Measurements from ENCODE around the gene GREM2. TPM values are rescaled to one million over a fixed set of nuclear protein-coding genes. Genes with fewer than 3 reads are reported as not detected.

The GREM2 gene
- total RNA-seq, 4 donors from 2014 or later = 0.22 to 1.2 (median 0.35) TPM

DNA sequence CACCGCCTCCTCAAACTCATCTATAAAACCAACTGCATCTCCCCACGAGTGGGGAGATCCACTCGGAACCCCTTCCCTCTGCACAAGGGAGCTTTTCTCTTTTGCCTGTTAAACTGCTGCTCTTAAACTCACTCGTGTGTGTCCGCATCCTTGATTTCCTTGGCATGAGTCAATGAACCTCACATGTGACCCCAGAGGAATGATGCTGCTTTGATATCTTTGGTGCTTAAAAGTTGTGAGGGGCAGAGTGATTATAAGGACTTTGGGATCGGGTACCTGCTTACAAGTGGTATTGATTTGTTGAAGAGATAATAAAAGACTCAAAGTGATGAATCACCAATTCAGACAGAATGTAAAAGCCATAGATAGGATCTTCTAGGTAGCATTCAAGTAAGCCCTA lies 125.3 kb downstream of the GREM2 start:
- TF ChIP-seq POLR2A (IDR thresholded peaks at IDR 0.05) = no peak
- TF ChIP-seq, protein P1, sequence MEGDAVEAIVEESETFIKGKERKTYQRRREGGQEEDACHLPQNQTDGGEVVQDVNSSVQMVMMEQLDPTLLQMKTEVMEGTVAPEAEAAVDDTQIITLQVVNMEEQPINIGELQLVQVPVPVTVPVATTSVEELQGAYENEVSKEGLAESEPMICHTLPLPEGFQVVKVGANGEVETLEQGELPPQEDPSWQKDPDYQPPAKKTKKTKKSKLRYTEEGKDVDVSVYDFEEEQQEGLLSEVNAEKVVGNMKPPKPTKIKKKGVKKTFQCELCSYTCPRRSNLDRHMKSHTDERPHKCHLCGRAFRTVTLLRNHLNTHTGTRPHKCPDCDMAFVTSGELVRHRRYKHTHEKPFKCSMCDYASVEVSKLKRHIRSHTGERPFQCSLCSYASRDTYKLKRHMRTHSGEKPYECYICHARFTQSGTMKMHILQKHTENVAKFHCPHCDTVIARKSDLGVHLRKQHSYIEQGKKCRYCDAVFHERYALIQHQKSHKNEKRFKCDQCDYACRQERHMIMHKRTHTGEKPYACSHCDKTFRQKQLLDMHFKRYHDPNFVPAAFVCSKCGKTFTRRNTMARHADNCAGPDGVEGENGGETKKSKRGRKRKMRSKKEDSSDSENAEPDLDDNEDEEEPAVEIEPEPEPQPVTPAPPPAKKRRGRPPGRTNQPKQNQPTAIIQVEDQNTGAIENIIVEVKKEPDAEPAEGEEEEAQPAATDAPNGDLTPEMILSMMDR (IDR thresholded peaks at IDR 0.05) = no peak
- 42 to 46% methylated on average over 6 of the region's 6 CpGs for WGBS, 2 donors
- Histone ChIP-seq H3K36me3 (no peaks in the 10 kb centered on the region), H3K27me3 (no peaks in the 10 kb centered on the region), H3K4me1 (no peaks in the 10 kb centered on the region), H3K9me3 (no peaks in the 10 kb centered on the region), H3K27ac (no peak overlapping the region), H3K4me3 (replicated peaks in 1 of 3) (no peak overlapping the region)
- intact Hi-C loops (cut with DNase I) = no loop called here
- DNase-seq = peak in 1 of 2 donors; percentile 13

DNA sequence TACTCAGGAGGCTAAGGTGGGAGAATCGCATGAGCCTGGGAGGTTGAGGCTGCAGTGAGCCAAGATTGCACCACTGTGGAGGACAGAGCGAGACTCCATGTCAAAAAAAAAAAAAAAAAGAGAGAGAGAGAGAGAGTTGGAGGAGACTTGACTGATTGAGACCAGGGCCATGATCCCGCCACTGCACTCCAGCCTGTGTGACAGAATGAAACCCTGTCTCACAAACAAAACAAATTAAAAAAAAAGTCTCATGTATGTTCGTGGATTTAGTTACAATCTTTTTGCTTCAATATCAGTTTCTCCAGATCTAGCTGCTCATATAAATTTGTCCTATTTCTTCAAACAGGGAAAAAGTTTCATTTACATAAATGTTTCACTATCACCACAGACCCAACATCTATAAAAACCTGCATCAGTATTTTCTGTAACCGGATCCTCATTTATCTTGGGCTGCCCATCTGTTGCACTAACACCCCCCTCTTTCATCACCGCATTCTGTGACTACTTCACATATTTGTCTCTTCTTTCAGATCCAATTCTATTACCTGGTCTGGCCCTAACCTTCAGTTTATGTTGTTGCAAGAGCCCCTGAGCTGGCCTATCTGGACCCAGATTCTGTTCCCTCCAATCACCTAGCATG lies 127.0 kb downstream of the GREM2 start:
- 87 to 90% methylated on average over 6 of the region's 6 CpGs for WGBS, 2 donors
- Histone ChIP-seq H3K4me3 (replicated peaks in 1 of 3) (no peak overlapping the region), H3K27ac (no peak overlapping the region), H3K36me3 (no peaks in the 10 kb centered on the region), H3K4me1 (no peaks in the 10 kb centered on the region), H3K9me3 (no peaks in the 10 kb centered on the region), H3K27me3 (no peaks in the 10 kb centered on the region)
- no peak for DNase-seq
- intact Hi-C loops (cut with DNase I) = no loop called here
- TF ChIP-seq POLR2A (IDR thresholded peaks at IDR 0.05) = no peak
- TF ChIP-seq, protein P1 (IDR thresholded peaks at IDR 0.05) = no peak

DNA sequence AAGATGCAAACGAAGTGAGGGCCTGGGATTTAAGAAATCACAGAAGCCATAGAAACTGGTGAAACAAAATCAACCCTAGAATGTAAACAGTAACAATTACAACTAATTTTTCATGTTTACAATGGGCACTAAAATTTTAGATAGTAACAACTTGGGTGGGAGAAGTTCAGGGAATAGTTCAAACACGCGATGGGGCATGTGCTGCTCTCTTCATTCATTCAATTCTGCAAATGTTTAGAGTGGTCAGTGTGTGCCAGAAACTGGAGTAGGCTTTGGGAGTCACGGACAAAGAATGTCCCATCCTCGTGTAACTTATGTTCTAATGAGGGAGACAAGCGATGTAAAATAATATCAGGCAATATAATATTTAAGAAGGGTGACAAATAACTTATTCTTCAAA lies 133.4 kb downstream of the GREM2 start:
- 89% methylated on average over 6 of the region's 6 CpGs for WGBS, 2 donors
- Histone ChIP-seq H3K27me3 (no peaks in the 10 kb centered on the region), H3K4me3 (replicated peaks in 1 of 3) (no peak overlapping the region), H3K27ac (no peak overlapping the region), H3K36me3 (no peaks in the 10 kb centered on the region), H3K9me3 (no peaks in the 10 kb centered on the region), H3K4me1 (no peaks in the 10 kb centered on the region)
- TF ChIP-seq, protein P1 (IDR thresholded peaks at IDR 0.05) = no peak
- no peak for TF ChIP-seq POLR2A (IDR thresholded peaks at IDR 0.05)
- DNase-seq = no peak
- intact Hi-C loops (cut with DNase I) = no loop called here

DNA sequence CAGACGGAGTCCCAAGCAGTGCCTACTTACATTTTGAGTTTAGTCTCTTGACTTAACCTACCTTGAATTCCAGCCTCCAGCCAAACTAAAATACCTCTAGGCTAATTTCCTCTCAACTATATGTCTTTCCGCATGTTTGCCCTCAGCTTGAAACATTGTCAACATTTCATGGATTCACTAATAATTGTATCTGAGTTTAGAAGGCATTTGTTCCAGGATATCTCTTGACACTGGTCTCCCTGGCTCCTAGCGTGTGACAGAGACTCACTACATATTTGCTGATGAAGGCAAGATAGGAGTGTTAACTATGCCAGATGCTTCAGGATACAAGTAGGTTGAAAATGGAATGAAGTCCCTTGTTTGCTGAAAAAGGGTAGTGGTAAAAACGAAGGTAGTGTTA lies 136.1 kb downstream of the GREM2 start:
- WGBS, 2 donors = 84 to 88% methylated on average over 4 of the region's 4 CpGs
- H3K36me3 ChIP-seq = no peaks in the 10 kb centered on the region
- DNase-seq = no peak
- no peaks in the 10 kb centered on the region for H3K4me1 ChIP-seq
- TF ChIP-seq, protein P1 (IDR thresholded peaks at IDR 0.05) = no peak
- no peak for TF ChIP-seq POLR2A (IDR thresholded peaks at IDR 0.05)
- no peaks in the 10 kb centered on the region for H3K27me3 ChIP-seq
- intact Hi-C loops (cut with DNase I) = no loop called here
- H3K4me3 ChIP-seq (replicated peaks in 1 of 3) = no peak overlapping the region
- no peak overlapping the region for H3K27ac ChIP-seq
- no peaks in the 10 kb centered on the region for H3K9me3 ChIP-seq

DNA sequence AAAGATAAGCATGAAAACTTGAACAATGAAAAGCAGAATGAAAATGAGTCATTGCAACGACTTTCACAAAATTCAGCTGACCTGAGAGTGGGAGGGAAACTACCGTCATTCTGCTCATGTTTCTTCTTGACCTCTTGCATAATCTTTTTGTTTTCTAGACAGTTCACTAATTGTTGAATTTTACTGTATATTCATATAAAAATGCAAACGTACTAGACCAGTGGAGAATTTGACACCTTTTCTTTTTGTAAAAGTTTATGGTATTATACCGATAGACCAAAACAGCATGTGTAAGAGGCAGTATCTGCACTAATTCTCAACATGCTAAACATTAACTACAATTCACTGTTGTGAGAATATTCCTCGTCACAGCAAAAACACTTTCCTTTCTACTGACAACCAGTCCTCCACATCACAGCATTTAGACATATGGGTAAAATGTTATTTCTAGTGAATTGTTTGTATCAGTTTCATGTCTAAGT lies 137.8 kb downstream of the GREM2 start:
- intact Hi-C loops (cut with DNase I) = no loop called here
- WGBS, 2 donors = 82 to 86% methylated on average over 5 of the region's 5 CpGs
- Histone ChIP-seq H3K27me3 (no peaks in the 10 kb centered on the region), H3K27ac (no peak overlapping the region), H3K4me3 (replicated peaks in 1 of 3) (no peak overlapping the region), H3K9me3 (no peaks in the 10 kb centered on the region), H3K4me1 (no peaks in the 10 kb centered on the region), H3K36me3 (no peaks in the 10 kb centered on the region)
- TF ChIP-seq, protein P1 (IDR thresholded peaks at IDR 0.05) = no peak
- no peak for TF ChIP-seq POLR2A (IDR thresholded peaks at IDR 0.05)
- DNase-seq = no peak
